Erythroblast (primary cell): ENCODE measurements around the gene PMM2.

Experiments used
- GATA1 ChIP-seq: IDR thresholded peaks from 2 replicates; pipeline ENCODE4 v1.6.1; 2011; ENCODE audit warnings: low read depth, mild to moderate bottlenecking, control low read depth, low read length, moderate library complexity
- POLR2A ChIP-seq: IDR thresholded peaks from 2 replicates; pipeline ENCODE4 v1.6.1; 2011; ENCODE audit warnings: mild to moderate bottlenecking, low read length

- no peak for TF ChIP-seq POLR2A
- no peak for TF ChIP-seq GATA1
Observed at GRCh38 chr16:8859913-8860881, 62.6 kb downstream of the PMM2 start.
